Kidney glomerular epithelial cell (primary cell): ENCODE data around the gene LXN.
"Not testable (repeated sequence)": the region's sequence is repeated elsewhere in the genome, so short reads cannot be mapped to it uniquely, and the experiment has no call there.

Experiments
- DNase-seq: peaks from one replicate; lab custom pipeline; 2025; lab: John Stamatoyannopoulos, UW

LXN gene

GRCh38 chr3:158672215-158673176 lies at the start of gene LXN:
TSS of gene LXN (minus strand) at chr3:158672648. CDS start at chr3:158672478, 170 bp downstream.
- peak; percentile 71 for DNase-seq

- no peak for DNase-seq
Measured at GRCh38 chr3:158722108-158722507, 49.7 kb upstream of the LXN start.

- DNase-seq, result peak; percentile 90
Measured at GRCh38 chr3:158718490-158719170, 46.2 kb upstream of the LXN start.

- no peak for DNase-seq
Measured at GRCh38 chr3:158717576-158717975, 45.1 kb upstream of the LXN start.

GRCh38 chr3:158713094-158713499 lies 40.6 kb upstream of the LXN start:
- no peak for DNase-seq

- DNase-seq, result no peak
Measured at GRCh38 chr3:158712443-158712842, 40.0 kb upstream of the LXN start.

- peak; percentile 44 for DNase-seq
Measured at GRCh38 chr3:158711886-158712285, 39.4 kb upstream of the LXN start.

GRCh38 chr3:158710601-158711000 lies 38.2 kb upstream of the LXN start:
- DNase-seq, result peak; percentile 50

- DNase-seq, result peak; percentile 98
Measured at GRCh38 chr3:158709666-158710083, 37.2 kb upstream of the LXN start.

- DNase-seq, result no peak
Measured at GRCh38 chr3:158703566-158703965, 31.1 kb upstream of the LXN start.

- peak; percentile 26 for DNase-seq
Measured at GRCh38 chr3:158702815-158703481, 30.5 kb upstream of the LXN start.

- DNase-seq, result no peak
Measured at GRCh38 chr3:158701420-158702065, 29.1 kb upstream of the LXN start.

GRCh38 chr3:158700559-158700958 lies 28.1 kb upstream of the LXN start:
- no peak for DNase-seq

- DNase-seq, result no peak
Measured at GRCh38 chr3:158696618-158697017, 24.2 kb upstream of the LXN start.

GRCh38 chr3:158693866-158694456 lies 21.5 kb upstream of the LXN start:
- not testable (repeated sequence) for DNase-seq

GRCh38 chr3:158685159-158685558 lies 12.7 kb upstream of the LXN start:
- no peak for DNase-seq

- peak; percentile 17 for DNase-seq
Measured at GRCh38 chr3:158683230-158683962, 10.9 kb upstream of the LXN start.

GRCh38 chr3:158680861-158681260 lies 8.4 kb upstream of the LXN start:
- DNase-seq, result no peak

GRCh38 chr3:158679547-158680000 lies 7.1 kb upstream of the LXN start:
- no peak for DNase-seq

- no peak for DNase-seq
Measured at GRCh38 chr3:158678687-158679086, 6.2 kb upstream of the LXN start.

GRCh38 chr3:158671821-158672214 lies 630 bp downstream of the LXN start:
- DNase-seq, result peak; percentile 14
